Left ventricle myocardium inferior (tissue), 1 donor: ENCODE data around the gene OSBPL5. TPM values are rescaled to one million over a fixed set of nuclear protein-coding genes. Genes with fewer than 3 reads are reported as not detected.
A peak's percentile ranks its signal among the peaks of the same experiment; 100 is the strongest.

Experiments
- DNase-seq: peaks from one replicate; pipeline ENCODE4 v3.0.0-alpha.2; 2020
- H3K27ac ChIP-seq: fragments of 200-600 bp; replicated peaks from 2 replicates; pipeline ENCODE4 v1.8.0; 2021
- H3K27me3 ChIP-seq: fragments of 200-600 bp; 2 replicates; pipeline ENCODE4 v1.8.0; 2021; ENCODE audit warnings: low read depth
- H3K36me3 ChIP-seq: fragments of 200-600 bp; 2 replicates; pipeline ENCODE4 v1.8.0; 2021
- H3K4me1 ChIP-seq: fragments of 200-600 bp; 2 replicates; pipeline ENCODE4 v1.8.0; 2021
- H3K4me3 ChIP-seq: fragments of 200-600 bp; 2 replicates; pipeline ENCODE4 v1.8.0; 2021; ENCODE audit warnings: mild to moderate bottlenecking, moderate library complexity
- H3K9me3 ChIP-seq: fragments of 200-600 bp; replicated peaks from 2 replicates; pipeline ENCODE4 v1.8.0; 2021
- intact Hi-C: fragments of 100-400 bp; cut with micrococcal nuclease; formaldehyde crosslinking; loops from one replicate; pipeline ENCODE4 v1.11.0; 2022
- total RNA-seq: library from RNA; stranded (reverse); fragmentation: NEBNext Ultra II Directional; extraction: Animal tissue kit (Norgen Biotek cat#: 25700); gene quantifications from one replicate; pipeline ENCODE4 v1.2.1, GENCODE V29; 2021
- TF ChIP-seq, protein P1 (sequence below): fragments of 200-600 bp; IDR thresholded peaks from 2 replicates; pipeline ENCODE4 v1.8.0; 2021; ENCODE audit warnings: antibody characterized with exemption, mild to moderate bottlenecking, borderline replicate concordance
- donor health status: DM: no; HTN: yes; CAD: no; lungs with severe emphysema.

Gene OSBPL5
- total RNA-seq, 1 donor from 2014 or later: 11.4 TPM

DNA sequence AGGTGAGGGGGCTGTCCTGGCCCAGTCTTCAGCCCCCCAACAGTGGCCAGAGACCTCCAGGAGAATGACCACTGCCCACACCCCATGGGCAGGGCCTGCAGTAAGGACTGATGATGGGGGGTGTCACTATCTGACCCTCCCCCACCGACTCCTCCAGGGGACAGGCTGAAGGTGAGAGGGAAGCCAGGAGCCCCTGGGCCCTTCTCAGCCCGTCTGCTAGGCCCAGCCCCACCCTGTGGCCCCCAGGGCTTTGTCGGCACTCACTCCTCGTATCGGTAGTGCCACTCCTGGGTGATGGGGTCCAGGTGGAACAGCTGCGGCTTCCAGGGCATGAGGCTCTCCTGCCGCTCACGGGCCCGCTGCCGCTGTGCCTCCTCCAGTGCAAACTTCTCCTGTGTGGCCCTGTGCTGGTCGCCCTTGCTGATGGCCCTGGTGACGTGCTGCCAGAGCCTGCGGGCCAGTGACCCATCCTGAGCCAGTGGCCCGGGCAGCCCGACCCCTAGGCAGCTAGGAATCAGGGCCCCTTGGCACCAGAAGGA, 72.4 kb downstream of the OSBPL5 start:
- intact Hi-C loops: loop anchor here (5.0 kb wide), 1 partner anchor 55 kb away; no protein-coding TSS in a partner anchor
- H3K4me1 ChIP-seq: peaks cover 40% of the 10 kb centered on the region
- no peaks in the 10 kb centered on the region for H3K27me3 ChIP-seq
- H3K4me3 ChIP-seq: no peak overlapping the region
- no peaks in the 10 kb centered on the region for H3K9me3 ChIP-seq
- TF ChIP-seq, protein P1, sequence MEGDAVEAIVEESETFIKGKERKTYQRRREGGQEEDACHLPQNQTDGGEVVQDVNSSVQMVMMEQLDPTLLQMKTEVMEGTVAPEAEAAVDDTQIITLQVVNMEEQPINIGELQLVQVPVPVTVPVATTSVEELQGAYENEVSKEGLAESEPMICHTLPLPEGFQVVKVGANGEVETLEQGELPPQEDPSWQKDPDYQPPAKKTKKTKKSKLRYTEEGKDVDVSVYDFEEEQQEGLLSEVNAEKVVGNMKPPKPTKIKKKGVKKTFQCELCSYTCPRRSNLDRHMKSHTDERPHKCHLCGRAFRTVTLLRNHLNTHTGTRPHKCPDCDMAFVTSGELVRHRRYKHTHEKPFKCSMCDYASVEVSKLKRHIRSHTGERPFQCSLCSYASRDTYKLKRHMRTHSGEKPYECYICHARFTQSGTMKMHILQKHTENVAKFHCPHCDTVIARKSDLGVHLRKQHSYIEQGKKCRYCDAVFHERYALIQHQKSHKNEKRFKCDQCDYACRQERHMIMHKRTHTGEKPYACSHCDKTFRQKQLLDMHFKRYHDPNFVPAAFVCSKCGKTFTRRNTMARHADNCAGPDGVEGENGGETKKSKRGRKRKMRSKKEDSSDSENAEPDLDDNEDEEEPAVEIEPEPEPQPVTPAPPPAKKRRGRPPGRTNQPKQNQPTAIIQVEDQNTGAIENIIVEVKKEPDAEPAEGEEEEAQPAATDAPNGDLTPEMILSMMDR: no peak
- H3K27ac ChIP-seq: no peak overlapping the region
- no peak for DNase-seq
- peaks cover 36% of the 10 kb centered on the region for H3K36me3 ChIP-seq

DNA sequence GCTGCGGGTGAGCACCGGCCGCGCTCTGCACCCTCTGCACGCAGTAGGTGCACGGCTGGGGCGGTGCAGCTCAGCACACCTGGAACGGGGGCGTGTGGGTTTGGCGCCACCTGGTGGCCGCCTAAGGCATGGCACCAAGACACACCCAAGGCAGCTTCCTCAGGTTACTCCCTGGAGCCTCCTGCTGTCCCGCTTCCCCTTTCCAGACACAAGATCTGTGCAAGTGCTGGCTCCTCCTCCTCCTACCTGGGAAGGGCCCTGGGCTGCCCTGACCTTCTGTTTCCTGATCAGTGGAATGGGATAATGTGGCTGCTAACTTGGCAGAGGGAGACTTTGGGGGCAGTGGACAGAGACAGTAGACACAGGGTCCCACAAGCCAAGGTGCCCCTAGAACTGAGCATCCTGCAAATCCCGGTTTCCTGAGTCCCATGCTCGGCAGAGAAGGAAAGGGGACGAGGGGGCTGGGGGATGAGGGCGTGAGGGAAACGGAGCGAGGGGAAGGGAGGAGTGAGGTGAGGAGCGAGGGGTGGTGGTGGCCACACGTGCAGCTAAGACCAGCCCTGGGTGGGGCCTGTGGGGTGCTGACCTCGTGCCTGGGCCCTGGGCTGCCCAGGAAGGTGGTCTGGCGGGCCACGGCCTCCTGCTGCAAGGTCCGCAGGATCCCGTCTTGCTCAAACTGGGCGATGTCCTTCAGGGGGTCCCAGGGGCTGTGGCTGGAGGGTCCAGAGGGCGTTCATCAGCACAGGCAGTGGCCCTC, 73.1 kb downstream of the OSBPL5 start:
- Histone ChIP-seq H3K27ac (no peak overlapping the region), H3K4me3 (no peak overlapping the region), H3K36me3 (peaks cover 29% of the 10 kb centered on the region), H3K27me3 (no peaks in the 10 kb centered on the region), H3K9me3 (no peaks in the 10 kb centered on the region), H3K4me1 (peaks cover 40% of the 10 kb centered on the region)
- DNase-seq: peak; percentile 62
- TF ChIP-seq, protein P1: peak; percentile 100
- intact Hi-C loops: loop anchor here (5.0 kb wide), 1 partner anchor 55 kb away; no protein-coding TSS in a partner anchor

DNA sequence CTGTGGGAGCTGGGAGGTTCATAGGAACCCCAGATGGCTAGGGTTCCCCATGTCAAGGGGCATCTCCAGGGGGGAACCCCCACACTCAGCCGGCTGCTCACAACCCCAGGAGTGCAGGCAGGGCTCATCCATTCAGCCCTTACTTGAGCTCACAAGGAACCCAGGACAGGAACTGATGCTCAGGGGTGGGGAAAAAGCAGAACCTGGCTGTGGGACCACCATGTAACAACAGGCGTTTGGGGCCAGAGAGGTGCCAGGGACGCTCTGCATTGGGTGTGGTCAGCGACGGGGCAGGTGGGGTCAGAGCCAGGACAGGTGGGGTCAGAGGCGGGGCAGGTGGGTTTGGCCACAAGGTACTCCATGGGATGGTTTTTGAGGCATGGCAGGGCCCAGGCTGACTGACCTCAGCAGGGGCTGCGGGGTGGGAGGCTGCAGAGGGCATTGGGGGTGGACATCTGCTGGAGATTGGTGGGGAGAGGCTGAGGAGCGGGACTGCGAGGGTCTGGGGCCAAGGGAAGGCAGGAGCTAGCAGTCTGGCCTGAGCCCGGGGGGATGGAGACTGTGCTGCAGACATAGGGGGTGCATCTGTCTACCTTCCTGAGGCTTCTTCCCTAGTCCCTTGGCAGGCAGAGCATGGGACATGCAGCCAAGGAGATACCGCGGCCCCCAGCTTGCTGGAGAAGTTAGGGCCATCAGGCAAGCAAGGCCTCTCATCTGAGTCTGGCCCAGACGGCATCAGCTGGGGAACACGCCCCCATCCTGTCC, 73.8 kb downstream of the OSBPL5 start:
- intact Hi-C loops: loop anchor here (5.0 kb wide), 1 partner anchor 54 kb away; no protein-coding TSS in a partner anchor
- no peak overlapping the region for H3K4me3 ChIP-seq
- TF ChIP-seq, protein P1: no peak
- no peak overlapping the region for H3K27ac ChIP-seq
- H3K9me3 ChIP-seq: no peaks in the 10 kb centered on the region
- H3K36me3 ChIP-seq: peaks cover 29% of the 10 kb centered on the region
- no peaks in the 10 kb centered on the region for H3K27me3 ChIP-seq
- no peak for DNase-seq
- peaks cover 37% of the 10 kb centered on the region for H3K4me1 ChIP-seq

DNA sequence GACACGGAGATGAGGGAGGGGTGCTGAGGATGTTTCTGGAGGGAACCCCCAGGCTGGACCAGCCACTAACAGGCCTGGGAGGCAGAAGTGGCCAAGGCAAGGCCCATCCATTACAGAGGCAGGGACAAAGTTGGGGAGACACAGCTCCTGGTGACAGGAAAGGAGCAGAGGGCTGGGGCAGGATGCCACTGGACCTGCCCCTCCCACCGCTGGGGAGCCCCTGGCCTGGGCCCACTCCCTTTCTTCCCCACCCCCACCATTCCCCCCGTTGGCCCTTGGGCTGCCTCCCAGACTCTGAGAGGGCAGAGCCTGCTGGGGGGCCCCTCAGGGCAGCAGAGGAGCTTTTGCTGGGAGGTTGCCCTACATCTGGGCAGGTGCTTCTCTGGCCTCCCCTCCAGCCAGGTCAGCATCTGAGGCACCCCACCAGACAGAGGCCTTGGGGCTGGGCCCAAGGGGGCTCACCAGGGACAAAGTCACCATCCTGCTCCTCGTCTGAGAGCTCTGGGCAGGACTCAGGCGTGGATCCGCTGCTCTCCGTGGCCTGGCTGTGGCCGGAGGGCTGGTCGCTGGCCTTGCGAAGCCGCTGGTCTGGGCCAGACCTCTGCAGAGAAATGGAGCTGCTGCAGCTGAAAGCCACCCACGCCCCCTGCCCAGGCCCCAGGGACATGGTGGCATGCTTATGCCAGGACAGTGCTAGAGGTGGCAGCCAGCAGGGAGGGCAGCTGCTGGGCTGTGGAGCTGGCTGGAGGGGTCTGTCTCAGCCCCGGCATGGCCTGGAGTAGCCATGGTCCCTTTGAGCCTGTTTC, 74.8 kb downstream of the OSBPL5 start:
- Histone ChIP-seq H3K27ac (no peak overlapping the region), H3K27me3 (no peaks in the 10 kb centered on the region), H3K36me3 (peaks cover 29% of the 10 kb centered on the region), H3K9me3 (no peaks in the 10 kb centered on the region), H3K4me1 (peaks cover 28% of the 10 kb centered on the region), H3K4me3 (no peak overlapping the region)
- DNase-seq: no peak
- TF ChIP-seq, protein P1: no peak
- intact Hi-C loops: loop anchor here (5.0 kb wide), 1 partner anchor 53 kb away; no protein-coding TSS in a partner anchor
